HG02642 (cell line): ENCODE results near the gene ESYT3.
"Not testable (repeated sequence)": the region's sequence is repeated elsewhere in the genome, so short reads cannot be mapped to it uniquely, and the experiment has no call there.

Experiments
- ATAC-seq: cut with Tn5 transposase; IDR thresholded peaks from one replicate; pipeline ENCODE4 v1.9.1; 2021; ENCODE audit warnings: mild to moderate bottlenecking; ENCODE audit not compliant: unreplicated experiment, poor library complexity

Gene ESYT3

GRCh38 chr3:138479438-138479863 lies 45.0 kb downstream of the ESYT3 start:
- ATAC-seq, result no peak

- ATAC-seq, result not testable (repeated sequence)
Measured at GRCh38 chr3:138484672-138485071, 50.3 kb downstream of the ESYT3 start.

GRCh38 chr3:138486580-138486979 lies 52.2 kb downstream of the ESYT3 start:
- not testable (repeated sequence) for ATAC-seq

GRCh38 chr3:138491971-138492370 lies 57.6 kb downstream of the ESYT3 start:
- ATAC-seq, result no peak

- no peak for ATAC-seq
Measured at GRCh38 chr3:138492980-138493675, 58.7 kb downstream of the ESYT3 start.

GRCh38 chr3:138493804-138494606 lies 59.6 kb downstream of the ESYT3 start:
- ATAC-seq, result no peak

- no peak for ATAC-seq
Measured at GRCh38 chr3:138494607-138494929, 60.2 kb downstream of the ESYT3 start.

GRCh38 chr3:138495638-138496037 lies 61.2 kb downstream of the ESYT3 start:
- not testable (repeated sequence) for ATAC-seq

GRCh38 chr3:138496436-138496835 lies 62.0 kb downstream of the ESYT3 start:
- ATAC-seq, result no peak

GRCh38 chr3:138497021-138497420 lies 62.6 kb downstream of the ESYT3 start:
- no peak for ATAC-seq

- ATAC-seq, result no peak
Measured at GRCh38 chr3:138497851-138498250, 63.4 kb downstream of the ESYT3 start.

GRCh38 chr3:138498991-138499390 lies 64.6 kb downstream of the ESYT3 start:
- no peak for ATAC-seq

GRCh38 chr3:138507524-138507923 lies 73.1 kb downstream of the ESYT3 start:
- ATAC-seq, result no peak

- ATAC-seq, result no peak
Measured at GRCh38 chr3:138509586-138509985, 75.2 kb downstream of the ESYT3 start.

GRCh38 chr3:138511945-138512344 lies 77.5 kb downstream of the ESYT3 start:
- no peak for ATAC-seq

GRCh38 chr3:138513090-138513843 lies 78.9 kb downstream of the ESYT3 start:
- ATAC-seq, result peak; percentile 64

GRCh38 chr3:138521445-138521844 lies 87.0 kb downstream of the ESYT3 start:
- not testable (repeated sequence) for ATAC-seq
